NCI-H82 (cell line): ENCODE results near the gene ANKMY2.

Experiments
- DNase-seq: peaks from one replicate; lab custom pipeline; 2025; lab: John Stamatoyannopoulos, UW

Gene ANKMY2

DNA sequence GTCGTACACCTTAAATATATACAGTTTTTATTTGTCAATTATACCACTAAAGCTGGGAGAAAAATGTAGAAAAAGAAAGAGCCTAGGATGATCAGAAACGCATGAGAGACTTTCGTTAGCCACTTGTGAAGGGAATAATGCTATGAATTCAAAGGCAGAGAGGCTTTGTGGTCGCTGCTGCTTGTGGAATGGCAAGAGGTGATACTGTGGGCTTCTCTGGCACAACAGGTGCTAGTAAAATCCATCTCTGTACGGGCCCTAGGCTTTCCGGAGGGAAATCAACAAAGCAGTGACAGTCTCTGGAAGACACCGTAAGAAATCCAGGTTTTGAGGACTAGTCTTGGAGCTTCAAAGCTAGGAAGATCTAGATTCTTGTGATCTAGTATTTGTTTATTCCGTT, 66.3 kb downstream of the ANKMY2 start:
- no peak for DNase-seq

DNA sequence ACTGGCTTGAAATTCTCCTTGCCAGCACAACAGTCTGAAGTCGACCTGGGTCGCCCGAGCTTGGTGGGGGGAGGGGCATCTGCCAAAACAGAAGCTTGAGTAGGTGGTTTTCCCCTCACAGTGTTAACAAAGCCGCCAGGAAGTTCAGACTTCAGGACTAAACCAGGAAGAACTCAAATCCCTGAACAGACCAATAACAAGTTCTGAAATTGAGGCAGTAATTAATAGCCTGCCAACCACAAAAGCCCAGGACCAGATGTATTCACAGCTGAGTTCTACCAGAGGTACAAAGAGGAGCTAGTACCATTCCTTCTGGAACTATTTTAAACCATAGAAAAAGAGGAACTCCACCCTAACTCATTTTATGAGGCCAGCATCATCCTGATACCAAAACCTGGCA, 73.6 kb downstream of the ANKMY2 start:
- DNase-seq = no peak

DNA sequence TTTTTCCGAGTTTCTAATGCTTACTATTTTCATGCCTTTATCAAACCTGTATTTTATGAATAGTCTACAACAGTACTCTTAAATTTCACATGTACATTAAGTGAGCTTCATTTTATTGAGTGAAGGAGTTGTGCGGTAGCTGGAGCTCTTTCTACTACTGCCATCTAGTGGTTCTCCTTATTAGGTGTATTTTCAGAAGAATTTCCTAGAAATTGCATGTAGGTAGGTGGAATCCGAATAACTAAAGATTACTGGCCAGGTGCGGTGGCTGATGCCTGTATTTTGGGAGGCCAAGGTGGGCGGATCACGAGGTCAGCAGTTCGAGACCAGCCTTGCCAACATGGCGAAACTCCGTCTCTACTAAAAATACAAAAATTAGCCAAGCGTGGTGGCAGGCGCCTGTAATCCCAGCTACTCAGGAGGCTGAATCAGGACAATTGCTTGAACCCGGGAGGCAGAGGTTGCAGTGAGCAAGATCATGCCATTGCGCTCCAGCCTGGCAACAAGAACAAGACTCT, 80.6 kb downstream of the ANKMY2 start:
- DNase-seq = peak; percentile 74

DNA sequence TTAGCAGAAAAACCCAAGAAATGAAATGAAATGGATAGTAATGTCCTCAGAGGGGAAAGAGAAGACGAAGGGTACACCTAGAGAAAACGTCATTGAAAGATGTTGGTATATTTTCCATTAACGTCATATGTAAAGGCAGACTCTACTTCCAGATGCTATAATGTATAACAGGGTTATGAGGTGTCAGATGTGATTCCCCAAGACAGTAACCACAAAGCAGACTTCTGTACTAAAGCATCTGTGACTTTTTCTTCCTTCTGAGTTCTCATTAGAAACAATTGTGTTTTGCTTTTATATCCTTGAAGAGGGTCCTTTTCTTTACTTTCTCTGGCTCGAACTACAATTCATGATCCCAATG, 81.6 kb downstream of the ANKMY2 start:
- no peak for DNase-seq

DNA sequence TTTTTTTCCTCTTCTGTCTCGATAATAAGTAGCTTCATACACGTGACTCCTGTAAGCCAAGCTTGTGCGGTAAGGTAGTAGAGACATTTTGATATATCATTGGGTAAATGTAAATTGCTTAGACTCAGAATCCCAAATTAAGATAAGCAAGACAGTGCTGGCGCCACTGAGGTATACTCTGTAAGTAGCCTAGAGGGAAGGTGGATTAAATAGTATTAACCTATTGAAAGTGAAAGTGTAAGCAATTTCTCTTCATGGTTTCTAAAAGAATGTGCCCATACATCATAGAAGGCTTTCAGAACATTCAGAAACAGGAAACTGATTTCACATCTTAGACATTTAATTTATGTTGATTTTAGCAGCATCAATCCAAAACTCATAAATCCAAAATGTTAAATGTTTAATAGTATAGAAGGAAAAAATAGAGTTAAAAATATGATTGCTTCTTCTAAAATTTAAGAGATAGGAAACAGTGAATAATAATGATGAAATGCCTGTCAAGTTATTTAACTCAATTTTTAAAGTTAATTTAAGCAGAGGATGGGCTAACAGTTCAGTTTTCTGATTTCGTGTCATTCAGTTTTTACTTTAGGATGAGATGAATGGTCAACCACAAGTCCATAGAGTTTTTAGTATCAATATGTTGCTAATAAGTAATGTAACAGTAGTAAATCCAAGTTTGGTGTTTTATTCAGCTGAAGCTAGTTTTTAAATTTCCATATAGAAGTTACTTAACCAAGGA, 82.1 kb downstream of the ANKMY2 start:
- no peak for DNase-seq

DNA sequence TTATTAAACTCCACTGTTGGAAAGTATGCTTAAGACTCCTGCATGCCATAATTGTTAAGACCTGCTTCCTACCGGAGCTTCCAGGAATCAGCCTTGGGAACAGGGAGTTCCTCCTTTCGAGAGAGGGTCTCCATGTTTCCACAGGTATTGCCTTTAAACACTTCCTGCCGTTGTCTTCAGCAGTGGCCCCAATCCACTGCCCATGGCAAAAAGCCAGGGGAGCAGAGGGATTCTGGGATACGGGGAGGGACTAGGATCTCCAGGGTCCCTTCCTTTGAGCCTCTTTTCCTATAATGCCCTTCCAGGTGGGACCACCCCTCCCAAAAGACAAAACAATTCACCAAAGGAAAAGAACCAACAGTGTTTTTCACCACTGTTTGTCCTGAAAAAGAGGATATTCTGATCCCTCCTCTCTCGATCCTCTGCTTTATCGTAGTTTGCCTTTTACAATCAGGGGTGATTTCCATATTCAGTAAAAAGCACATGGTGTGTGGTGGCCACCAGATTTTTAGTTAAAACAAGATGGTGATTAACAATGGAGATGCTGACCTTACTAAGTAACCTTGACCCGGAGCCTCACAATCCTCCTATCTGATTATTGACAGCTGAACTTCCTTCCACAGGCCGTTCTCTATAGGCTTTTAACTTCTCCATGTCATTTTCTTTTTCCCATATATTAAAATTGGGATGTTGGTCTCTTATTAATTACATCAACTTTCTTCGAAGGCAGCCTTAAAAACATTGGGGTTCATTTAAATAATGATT, 82.9 kb downstream of the ANKMY2 start:
- peak; percentile 3 for DNase-seq

DNA sequence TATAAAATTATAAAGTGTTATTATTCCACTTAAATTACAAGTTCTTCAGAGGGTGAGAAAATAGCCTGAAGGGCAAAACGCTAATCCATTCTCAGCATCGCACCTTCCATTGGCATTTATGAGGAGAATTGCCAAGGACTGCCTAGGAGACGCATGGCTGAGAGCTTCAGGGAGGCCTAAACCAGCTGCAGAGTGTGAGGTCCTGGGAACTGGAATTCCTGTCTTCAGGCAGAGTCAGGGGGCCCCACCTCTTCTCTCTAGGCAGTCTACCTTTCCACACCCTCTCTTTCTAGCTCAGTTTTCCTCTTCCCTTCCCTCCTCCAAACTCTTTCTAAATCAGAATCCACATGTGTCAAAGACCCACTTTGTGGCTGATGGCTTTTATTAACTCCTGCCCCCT, 83.6 kb downstream of the ANKMY2 start:
- DNase-seq = no peak

DNA sequence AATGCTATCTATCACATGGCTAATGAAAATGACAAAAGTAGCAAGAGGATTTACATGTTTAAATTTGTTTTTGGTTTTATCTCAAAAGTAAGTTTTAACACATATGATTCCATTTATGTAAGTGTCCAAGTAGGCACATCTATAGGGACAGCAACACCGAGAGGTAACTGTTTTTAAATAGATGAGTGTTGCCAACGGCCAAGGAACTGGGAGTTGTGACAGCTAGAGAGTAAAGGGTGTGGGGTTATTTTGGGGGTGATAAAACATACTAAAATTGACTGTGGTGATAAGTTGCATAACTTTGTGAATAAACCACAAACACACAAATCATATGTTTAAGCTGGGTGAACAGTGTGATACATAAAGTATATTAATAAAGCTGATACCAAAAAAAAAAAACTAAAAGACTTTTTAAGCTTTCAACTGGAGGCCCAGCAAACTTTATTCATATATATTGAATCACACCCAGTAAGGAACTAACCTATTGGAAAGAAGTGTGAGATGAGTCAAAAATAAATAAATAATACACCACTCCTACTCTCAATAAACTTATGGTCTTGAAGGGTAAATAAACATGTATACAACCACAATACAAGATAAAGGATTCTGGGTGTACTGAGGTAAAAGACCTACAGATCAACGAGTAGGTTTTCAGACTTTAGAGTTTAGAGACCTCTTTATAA, 85.9 kb downstream of the ANKMY2 start:
- DNase-seq = no peak

DNA sequence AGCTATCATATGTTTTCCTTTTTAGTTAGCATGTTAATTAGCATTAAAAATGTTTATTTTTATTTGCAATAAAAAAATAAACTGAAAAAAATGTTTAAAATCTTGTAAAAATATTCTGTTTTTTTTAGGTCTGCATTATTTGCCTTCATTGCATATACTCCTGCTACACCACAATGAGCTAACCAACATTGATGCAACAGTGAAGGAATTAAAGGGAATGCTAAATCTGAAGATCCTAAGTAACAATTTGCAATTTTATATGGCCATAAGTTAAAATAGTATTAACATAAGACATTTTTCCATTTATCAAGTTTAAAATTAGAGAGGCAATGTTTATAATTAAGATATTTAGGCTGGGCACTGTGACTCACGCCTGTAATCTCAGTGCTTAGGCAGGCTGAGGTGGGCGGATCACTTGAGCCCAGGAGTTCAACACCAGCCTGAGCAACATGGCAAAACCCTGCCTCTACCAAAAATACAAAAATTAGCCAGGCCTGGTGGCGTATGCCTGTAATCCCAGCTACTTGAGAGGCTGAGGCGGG, 86.7 kb downstream of the ANKMY2 start:
- no peak for DNase-seq

DNA sequence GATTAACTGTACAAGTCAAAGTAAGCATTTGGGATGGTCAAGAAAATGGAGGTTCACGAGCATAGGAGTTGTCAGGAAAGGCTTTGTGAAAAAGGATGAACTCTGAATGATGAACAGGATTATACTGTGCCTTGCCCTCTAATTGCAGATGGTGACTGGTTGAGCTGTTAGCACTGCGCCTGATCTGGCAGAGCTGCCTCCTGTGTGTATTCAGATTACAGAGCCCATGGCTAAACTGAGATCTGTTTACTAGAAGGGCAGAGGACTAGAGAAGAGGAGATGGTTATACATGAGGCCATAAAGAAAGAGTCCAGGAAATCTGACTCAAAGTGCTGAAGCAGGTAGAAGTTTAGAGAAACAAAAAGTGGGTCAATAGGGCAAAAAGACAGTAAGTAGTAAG, 89.2 kb downstream of the ANKMY2 start:
- peak; percentile 27 for DNase-seq

DNA sequence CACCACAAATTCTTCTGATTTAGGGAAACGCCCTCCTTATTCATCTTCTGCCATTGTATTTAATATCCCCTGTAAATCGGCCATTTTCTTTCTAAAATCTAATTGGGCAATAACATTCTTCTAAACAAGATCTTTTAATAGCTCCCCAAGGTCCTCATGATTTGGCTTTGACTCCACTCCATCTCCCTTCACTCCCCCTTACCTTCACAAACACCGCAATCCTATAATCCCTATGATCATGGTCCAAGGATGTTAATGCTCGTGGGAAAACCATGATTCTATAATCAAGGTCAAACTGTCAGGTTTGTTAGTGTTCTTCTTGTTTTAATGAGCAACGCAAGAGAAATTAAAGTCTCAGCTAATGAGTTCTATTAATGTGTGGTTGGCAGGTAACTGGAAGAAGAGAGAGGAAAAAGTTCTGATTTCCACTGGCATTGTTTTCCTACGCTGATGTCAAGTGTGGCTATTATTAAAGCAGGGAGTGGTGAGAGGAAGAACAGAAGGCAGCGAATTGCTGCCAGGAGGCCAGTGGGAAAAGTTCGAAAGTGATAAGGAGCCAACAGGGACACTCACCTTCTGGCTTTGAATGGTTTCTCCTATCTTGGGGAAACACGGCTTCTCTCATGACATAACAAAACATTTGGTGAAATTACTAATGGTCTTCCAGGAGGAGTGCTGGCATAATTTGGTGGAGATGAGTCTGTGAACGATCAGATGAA, 90.9 kb downstream of the ANKMY2 start:
- DNase-seq = peak; percentile 18

DNA sequence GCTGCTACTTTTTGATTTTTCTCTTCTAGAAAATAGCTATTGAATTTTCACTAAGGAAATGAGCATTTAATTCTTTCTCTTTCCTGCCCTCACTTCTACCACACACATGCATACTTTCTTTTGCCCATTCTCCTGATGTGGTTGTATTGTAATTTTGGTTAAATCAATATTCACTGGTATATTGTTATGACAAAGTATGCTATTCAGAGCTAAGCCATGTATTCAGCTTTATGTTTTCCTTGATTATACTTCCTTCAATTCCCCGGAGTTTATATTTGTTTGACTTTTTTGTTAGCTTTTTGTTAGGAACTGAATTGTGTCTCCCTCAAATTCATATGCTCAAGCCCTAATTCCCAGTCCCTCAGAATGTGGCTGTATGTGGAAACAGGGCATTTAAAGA, 94.9 kb downstream of the ANKMY2 start:
- no peak for DNase-seq
